ENCODE results near the gene NAGPA. TPM values are rescaled to one million over a fixed set of nuclear protein-coding genes. Genes with fewer than 3 reads are reported as not detected.

The NAGPA gene
- total and polyA plus RNA-seq, 7 experiments from 2014 or later, result 17.8 to 42.9 (median 34.1) TPM

DNA sequence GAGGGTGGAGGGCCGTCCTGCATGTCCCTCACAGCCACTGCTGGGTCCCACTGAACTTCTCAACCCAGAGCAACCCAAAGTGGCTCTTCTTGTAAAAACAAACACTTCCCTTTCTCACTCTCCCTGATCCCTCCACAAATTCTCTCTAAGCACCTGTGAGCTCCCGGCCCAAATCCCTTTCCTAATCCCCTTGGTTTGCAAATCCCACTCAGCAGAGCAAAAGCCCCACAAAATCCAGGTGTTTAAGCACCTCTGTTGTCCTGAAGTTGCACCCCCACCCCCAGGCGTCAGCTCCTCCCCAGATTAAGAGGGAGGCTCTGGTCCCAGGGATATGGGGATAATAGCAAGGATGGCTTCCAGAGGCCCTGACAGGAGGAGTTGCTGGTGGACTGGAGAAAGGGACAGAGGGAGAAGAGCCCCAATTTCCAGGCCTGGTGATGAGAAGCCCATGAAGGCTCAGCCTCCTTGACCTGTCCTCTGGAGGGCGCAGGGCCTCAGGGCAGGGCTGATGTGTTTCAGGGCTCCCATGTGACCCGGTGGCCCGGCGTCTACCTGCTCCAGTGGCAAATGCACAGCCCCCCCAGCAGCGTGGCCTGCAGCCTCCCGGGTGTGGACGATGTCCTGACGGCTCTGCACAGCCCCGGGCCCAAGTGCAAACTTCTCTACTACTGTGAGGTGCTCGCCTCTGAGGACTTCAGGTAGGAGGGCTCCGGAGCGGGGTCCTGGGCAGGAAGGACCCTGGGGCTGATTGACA lies 23.0 kb downstream of the NAGPA start:
- Histone ChIP-seq H3K9me3 (ENCODE audit: control insufficient read depth in 2 of 3, low read length in 3 of 3) (no peaks in the 10 kb centered on the region), H3K36me3 (ENCODE audit: control insufficient read depth in 2 of 3, insufficient read depth in 3 of 3, low read length in 3 of 3) (no peaks in the 10 kb centered on the region), H3K4me3 (ENCODE audit: low read length) (no peak overlapping the region), H3K4me1 (ENCODE audit: control insufficient read depth in 2 of 2, insufficient read depth in 2 of 2, low read length in 2 of 2) (no peaks in the 10 kb centered on the region), H3K27me3 (ENCODE audit: control insufficient read depth in 2 of 2, insufficient read depth in 2 of 2, low read length in 2 of 2) (no peaks in the 10 kb centered on the region), H3K27ac (ENCODE audit: low read depth, low read length) (no peak overlapping the region)
- H3K27me3 Mint-ChIP-seq, result peaks cover 0 to 14% (median 0%) of the 10 kb centered on the region in 5 donors
- no peak overlapping the region for H3K4me3 Mint-ChIP-seq
- ATAC-seq (no peak), DNase-seq (no peak)
- ChIA-PET POLR2A (interaction anchor here (0.6 kb wide), 1 partner anchor 74 kb away, joined by 5 read pairs; no protein-coding TSS in a partner anchor), CTCF (no interaction called here)
- no peaks in the 10 kb centered on the region for H3K36me3 Mint-ChIP-seq
- no peaks in the 10 kb centered on the region for H3K9me3 Mint-ChIP-seq
- intact Hi-C loops (cut with micrococcal nuclease), result no loop called here
- peaks cover 0 to 2% (median 0%) of the 10 kb centered on the region in 7 donors for H3K4me1 Mint-ChIP-seq
- no peak overlapping the region for H3K27ac Mint-ChIP-seq

DNA sequence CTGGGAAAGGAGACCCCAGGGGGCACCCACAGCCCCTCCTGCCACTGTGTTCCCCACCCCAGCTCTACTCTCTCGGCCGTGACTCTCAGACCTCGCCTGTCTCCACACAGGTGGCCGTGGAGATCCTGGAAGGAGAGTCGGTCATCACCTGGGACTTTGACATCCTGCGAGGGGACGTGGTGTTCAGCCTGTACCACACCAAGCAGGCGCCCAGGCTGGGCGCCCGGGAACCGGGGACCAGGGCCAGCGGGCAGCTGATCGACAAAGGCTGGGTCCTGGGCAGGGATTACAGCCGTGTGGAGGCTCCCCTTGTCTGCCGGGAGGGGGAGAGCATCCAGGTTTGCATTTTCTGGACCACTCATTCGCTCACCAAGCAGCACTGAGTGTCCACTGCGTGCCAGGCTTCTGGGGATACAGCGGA lies 25.4 kb downstream of the NAGPA start:
- no peak for DNase-seq
- Mint-ChIP-seq H3K4me3 (no peak overlapping the region), H3K9me3 (no peaks in the 10 kb centered on the region), H3K27ac (no peak overlapping the region), H3K36me3 (no peaks in the 10 kb centered on the region), H3K4me1 (peaks cover 0 to 2% (median 0%) of the 10 kb centered on the region in 7 donors), H3K27me3 (peaks cover 0 to 18% (median 4%) of the 10 kb centered on the region in 5 donors)
- no peak for ATAC-seq
- no peak overlapping the region for H3K27ac ChIP-seq (ENCODE audit: low read depth, low read length)
- H3K27me3 ChIP-seq (ENCODE audit: control insufficient read depth in 2 of 2, insufficient read depth in 2 of 2, low read length in 2 of 2), result no peaks in the 10 kb centered on the region
- ChIA-PET POLR2A (no interaction called here), CTCF (no interaction called here)
- intact Hi-C loops (cut with micrococcal nuclease), result no loop called here
- no peaks in the 10 kb centered on the region for H3K4me1 ChIP-seq (ENCODE audit: control insufficient read depth in 2 of 2, insufficient read depth in 2 of 2, low read length in 2 of 2)
- H3K4me3 ChIP-seq (ENCODE audit: low read length), result no peak overlapping the region
- H3K9me3 ChIP-seq (ENCODE audit: control insufficient read depth in 2 of 3, low read length in 3 of 3), result no peaks in the 10 kb centered on the region
- no peaks in the 10 kb centered on the region for H3K36me3 ChIP-seq (ENCODE audit: control insufficient read depth in 2 of 3, insufficient read depth in 3 of 3, low read length in 3 of 3)

DNA sequence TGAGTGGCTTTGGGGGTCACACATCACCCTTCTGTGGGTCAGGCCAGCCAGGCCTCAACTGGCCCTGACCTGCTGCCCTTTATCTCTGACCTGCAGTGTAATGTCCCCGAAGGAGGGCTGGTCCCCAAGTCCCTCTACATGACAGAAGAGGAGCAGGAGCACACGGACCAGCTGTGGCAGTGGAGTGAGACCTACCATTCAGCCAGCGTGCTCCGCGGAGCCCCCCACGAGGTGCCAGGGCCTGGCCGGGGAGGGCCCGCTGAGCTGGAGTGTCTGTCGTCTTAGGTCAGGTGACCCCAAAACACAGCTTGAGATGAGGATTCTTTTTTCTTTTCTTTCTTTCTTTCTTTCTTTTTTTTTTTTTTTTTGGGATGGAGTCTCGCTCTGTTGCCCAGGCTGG lies 26.5 kb downstream of the NAGPA start:
- Histone ChIP-seq H3K4me3 (ENCODE audit: low read length) (no peak overlapping the region), H3K36me3 (ENCODE audit: control insufficient read depth in 2 of 3, insufficient read depth in 3 of 3, low read length in 3 of 3) (no peaks in the 10 kb centered on the region), H3K9me3 (ENCODE audit: control insufficient read depth in 2 of 3, low read length in 3 of 3) (no peaks in the 10 kb centered on the region), H3K27me3 (ENCODE audit: control insufficient read depth in 2 of 2, insufficient read depth in 2 of 2, low read length in 2 of 2) (no peaks in the 10 kb centered on the region), H3K27ac (ENCODE audit: low read depth, low read length) (no peak overlapping the region), H3K4me1 (ENCODE audit: control insufficient read depth in 2 of 2, insufficient read depth in 2 of 2, low read length in 2 of 2) (no peaks in the 10 kb centered on the region)
- DNase-seq, result no peak
- peaks cover 0 to 18% (median 4%) of the 10 kb centered on the region in 5 donors for H3K27me3 Mint-ChIP-seq
- H3K36me3 Mint-ChIP-seq, result no peaks in the 10 kb centered on the region
- no peaks in the 10 kb centered on the region for H3K9me3 Mint-ChIP-seq
- intact Hi-C loops (cut with micrococcal nuclease), result no loop called here
- ChIA-PET POLR2A (interaction anchor here (0.6 kb wide), 1 partner anchor 1111 kb away, joined by 5 read pairs; no protein-coding TSS in a partner anchor), CTCF (no interaction called here)
- H3K4me3 Mint-ChIP-seq, result no peak overlapping the region
- H3K27ac Mint-ChIP-seq, result no peak overlapping the region
- no peak for ATAC-seq
- H3K4me1 Mint-ChIP-seq, result peaks cover 0 to 2% (median 0%) of the 10 kb centered on the region in 7 donors

DNA sequence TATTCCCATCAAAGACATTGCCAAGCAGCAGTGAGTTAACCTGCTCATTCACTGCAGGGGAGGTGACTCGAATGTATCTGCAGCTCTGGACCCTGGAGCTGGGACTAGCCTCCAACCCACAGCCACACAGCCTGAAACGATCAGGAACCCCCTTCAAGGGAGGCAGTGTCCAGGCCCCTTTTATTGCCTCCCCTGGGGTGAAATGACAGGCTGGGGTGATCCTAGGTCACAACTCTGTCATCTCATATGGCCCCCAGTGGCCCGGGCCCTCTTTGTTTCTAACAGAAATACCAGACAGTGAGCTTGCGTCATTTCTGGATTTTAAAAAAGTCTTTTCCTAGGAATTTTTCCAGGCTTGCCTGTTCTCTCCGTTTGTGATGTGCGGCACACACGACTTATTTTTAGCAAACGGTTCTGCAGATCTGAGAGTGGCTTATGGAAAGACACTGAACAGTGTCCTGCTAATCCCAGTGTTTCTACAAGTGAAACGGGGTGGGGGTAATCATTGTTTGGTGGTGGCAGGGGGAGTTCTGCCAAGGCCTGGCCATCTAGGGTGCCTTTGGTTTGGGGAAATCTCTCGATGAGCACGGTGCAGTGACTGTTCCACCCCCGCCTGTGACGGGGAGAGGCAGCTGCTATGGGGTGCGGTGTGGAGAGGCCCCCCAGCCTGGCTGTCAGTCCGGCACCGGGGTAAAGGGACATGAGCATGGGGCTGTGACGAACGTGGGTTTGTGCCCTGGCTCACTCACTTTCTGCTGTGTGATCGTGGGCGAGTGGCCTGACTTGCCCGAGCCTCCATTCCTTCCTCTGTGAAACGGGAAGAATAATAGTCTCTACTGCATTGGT lies 27.2 kb downstream of the NAGPA start:
- Histone ChIP-seq H3K9me3 (ENCODE audit: control insufficient read depth in 2 of 3, low read length in 3 of 3) (no peaks in the 10 kb centered on the region), H3K4me3 (ENCODE audit: low read length) (no peak overlapping the region), H3K36me3 (ENCODE audit: control insufficient read depth in 2 of 3, insufficient read depth in 3 of 3, low read length in 3 of 3) (no peaks in the 10 kb centered on the region), H3K27ac (ENCODE audit: low read depth, low read length) (no peak overlapping the region), H3K27me3 (ENCODE audit: control insufficient read depth in 2 of 2, insufficient read depth in 2 of 2, low read length in 2 of 2) (no peaks in the 10 kb centered on the region), H3K4me1 (ENCODE audit: control insufficient read depth in 2 of 2, insufficient read depth in 2 of 2, low read length in 2 of 2) (no peaks in the 10 kb centered on the region)
- CTCF ChIA-PET, result no interaction called here
- intact Hi-C loops (cut with micrococcal nuclease), result no loop called here
- POLR2A ChIA-PET, result no interaction called here
- Mint-ChIP-seq H3K9me3 (no peaks in the 10 kb centered on the region), H3K27me3 (peaks cover 0 to 18% (median 4%) of the 10 kb centered on the region in 5 donors), H3K4me3 (no peak overlapping the region), H3K4me1 (peaks cover 0 to under 1% (median 0%) of the 10 kb centered on the region in 7 donors), H3K36me3 (no peaks in the 10 kb centered on the region), H3K27ac (no peak overlapping the region)
- ATAC-seq (no peak), DNase-seq (no peak)

DNA sequence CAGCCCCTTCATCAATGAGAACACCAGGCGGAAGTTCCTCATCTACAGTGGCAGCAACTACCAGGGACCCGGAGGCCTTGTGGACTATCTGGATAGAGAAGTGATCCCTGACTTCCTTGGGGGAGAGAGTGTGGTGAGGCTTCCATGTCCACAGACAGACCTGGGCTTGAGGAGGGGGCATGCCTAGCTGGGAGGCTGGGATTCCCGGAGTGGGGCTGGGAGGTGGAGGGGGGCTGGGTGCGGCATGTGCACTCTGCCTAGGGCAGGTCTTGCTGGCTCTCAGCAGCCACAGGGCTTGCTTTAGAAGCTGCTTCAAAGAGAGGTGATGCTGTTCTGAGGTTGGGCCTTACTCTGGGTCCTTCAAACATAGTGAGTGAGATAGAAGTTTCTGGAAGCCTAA lies 27.8 kb downstream of the NAGPA start:
- no peak overlapping the region for H3K4me3 Mint-ChIP-seq
- intact Hi-C loops (cut with micrococcal nuclease), result no loop called here

DNA sequence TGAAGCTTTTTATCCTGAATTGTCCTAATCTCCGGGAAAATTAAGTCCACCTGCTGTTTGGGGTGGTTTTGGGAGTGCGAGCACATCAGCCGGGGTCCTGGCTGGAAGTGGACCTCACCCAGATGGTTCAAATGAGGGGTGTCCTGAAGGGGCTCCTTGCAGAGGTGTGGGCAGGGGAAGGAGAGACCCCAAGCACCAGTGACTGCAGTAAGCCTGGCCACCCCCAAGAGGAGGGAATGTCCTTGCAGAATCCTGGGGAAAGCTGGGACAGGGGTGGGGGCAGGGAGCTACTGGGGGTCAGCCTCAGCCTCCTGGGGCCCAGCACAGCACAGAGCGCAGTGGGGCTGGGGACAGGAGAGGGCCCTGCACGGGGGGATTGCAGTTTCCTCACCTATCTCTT lies 29.4 kb downstream of the NAGPA start:
- Mint-ChIP-seq H3K27me3 (peaks cover 0 to 8% (median 0%) of the 10 kb centered on the region in 5 donors), H3K4me1 (no peaks in the 10 kb centered on the region), H3K27ac (no peak overlapping the region), H3K36me3 (no peaks in the 10 kb centered on the region), H3K4me3 (no peak overlapping the region), H3K9me3 (no peaks in the 10 kb centered on the region)
- H3K36me3 ChIP-seq (ENCODE audit: control insufficient read depth in 2 of 3, insufficient read depth in 3 of 3, low read length in 3 of 3), result no peaks in the 10 kb centered on the region
- H3K9me3 ChIP-seq (ENCODE audit: control insufficient read depth in 2 of 3, low read length in 3 of 3), result no peaks in the 10 kb centered on the region
- no peak overlapping the region for H3K27ac ChIP-seq (ENCODE audit: low read depth, low read length)
- CTCF ChIA-PET, result interaction anchor here (0.6 kb wide), 1 partner anchor 852 kb away, joined by 3 read pairs; no protein-coding TSS in a partner anchor
- ATAC-seq (no peak), DNase-seq (no peak)
- H3K4me1 ChIP-seq (ENCODE audit: control insufficient read depth in 2 of 2, insufficient read depth in 2 of 2, low read length in 2 of 2), result no peaks in the 10 kb centered on the region
- intact Hi-C loops (cut with micrococcal nuclease), result no loop called here
- H3K4me3 ChIP-seq (ENCODE audit: low read length), result no peak overlapping the region
- H3K27me3 ChIP-seq (ENCODE audit: control insufficient read depth in 2 of 2, insufficient read depth in 2 of 2, low read length in 2 of 2), result no peaks in the 10 kb centered on the region
- POLR2A ChIA-PET, result no interaction called here

More for the DNA sequence above, 27.8 kb downstream of the NAGPA start:
- Histone ChIP-seq H3K27me3 (ENCODE audit: control insufficient read depth in 2 of 2, insufficient read depth in 2 of 2, low read length in 2 of 2) (no peaks in the 10 kb centered on the region), H3K27ac (ENCODE audit: low read depth, low read length) (no peak overlapping the region), H3K4me3 (ENCODE audit: low read length) (no peak overlapping the region), H3K9me3 (ENCODE audit: control insufficient read depth in 2 of 3, low read length in 3 of 3) (no peaks in the 10 kb centered on the region), H3K36me3 (ENCODE audit: control insufficient read depth in 2 of 3, insufficient read depth in 3 of 3, low read length in 3 of 3) (no peaks in the 10 kb centered on the region), H3K4me1 (ENCODE audit: control insufficient read depth in 2 of 2, insufficient read depth in 2 of 2, low read length in 2 of 2) (no peaks in the 10 kb centered on the region)
- H3K9me3 Mint-ChIP-seq, result no peaks in the 10 kb centered on the region
- DNase-seq (no peak), ATAC-seq (no peak)
- no peaks in the 10 kb centered on the region for H3K4me1 Mint-ChIP-seq
- ChIA-PET POLR2A (no interaction called here), CTCF (no interaction called here)
- H3K27ac Mint-ChIP-seq, result no peak overlapping the region
- H3K36me3 Mint-ChIP-seq, result no peaks in the 10 kb centered on the region
- H3K27me3 Mint-ChIP-seq, result peaks cover 0 to 18% (median 4%) of the 10 kb centered on the region in 5 donors

Measured in naive thymus-derived CD4-positive, alpha-beta T cell (primary cell).